Activated naive CD4-positive, alpha-beta T cell treated with anti-CD3 and anti-CD28 coated beads, Interleukin-2, amount 50 U/mL, for 24 hours (primary cell): Measurements from ENCODE around the gene ECI1.
"Not testable (repeated sequence)": the region's sequence is repeated elsewhere in the genome, so short reads cannot be mapped to it uniquely, and the experiment has no call there.

Experiments
- H3K27ac Mint-ChIP-seq: one replicate; pipeline ENCODE4 v1.8.0; 2021; ENCODE audit warnings: mild to moderate bottlenecking, mixed read lengths
- H3K27me3 Mint-ChIP-seq: one replicate; pipeline ENCODE4 v1.8.0; 2021; ENCODE audit warnings: mixed read lengths
- H3K36me3 Mint-ChIP-seq: one replicate; pipeline ENCODE4 v1.8.0; 2021; ENCODE audit warnings: mixed read lengths
- H3K4me1 Mint-ChIP-seq: one replicate; pipeline ENCODE4 v1.8.0; 2021; ENCODE audit warnings: mixed read lengths
- H3K4me3 Mint-ChIP-seq: one replicate; pipeline ENCODE4 v1.8.0; 2021; ENCODE audit warnings: mild to moderate bottlenecking, mixed read lengths
- H3K9me3 Mint-ChIP-seq: one replicate; pipeline ENCODE4 v1.8.0; 2021; ENCODE audit warnings: mixed read lengths

ECI1 gene

DNA sequence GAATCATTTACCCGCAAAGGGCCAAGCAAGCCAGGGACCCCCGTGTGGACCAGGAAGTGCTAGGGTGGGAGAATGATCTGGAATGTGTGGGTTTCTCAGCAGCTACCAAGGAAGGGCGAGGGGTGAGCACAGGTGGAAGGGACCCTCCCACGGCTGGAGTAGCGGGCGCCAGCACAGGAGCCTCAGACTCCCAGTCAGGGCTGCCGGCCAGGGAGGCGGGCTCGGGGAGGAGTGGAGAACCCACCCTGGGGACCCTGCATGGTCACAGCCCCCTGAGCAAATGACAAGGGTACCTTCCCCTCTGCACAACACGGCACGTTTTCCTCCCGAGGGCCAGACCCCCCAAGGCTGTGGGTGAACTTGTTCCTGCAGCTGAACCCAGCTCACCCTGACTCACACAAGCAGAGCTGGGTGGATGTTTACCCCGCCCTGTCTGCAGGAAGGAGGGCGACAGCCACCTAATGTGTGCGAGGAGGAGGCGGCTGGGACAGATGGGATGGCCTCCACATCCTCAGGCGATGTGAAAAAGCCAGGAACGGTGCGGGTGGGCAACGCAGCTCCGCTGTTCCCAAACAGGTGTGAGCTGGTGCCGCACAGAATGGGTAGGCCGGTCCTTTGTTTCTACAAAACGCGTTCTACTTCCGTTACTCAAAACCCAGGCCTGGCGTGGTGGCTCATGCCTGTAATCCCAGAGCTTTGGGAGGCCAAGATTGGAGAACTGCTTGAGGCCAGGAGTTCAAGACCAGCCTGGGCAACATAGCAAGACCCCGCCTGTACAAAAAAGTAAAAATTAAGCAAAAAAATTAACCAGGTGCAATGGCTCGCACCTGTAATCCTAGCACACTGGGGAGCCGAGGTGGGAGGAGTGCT lies 6.2 kb downstream of the ECI1 start:
- Mint-ChIP-seq H3K36me3 (peaks cover 2% of the 10 kb centered on the region), H3K27me3 (no peaks in the 10 kb centered on the region), H3K9me3 (no peaks in the 10 kb centered on the region), H3K4me1 (no peaks in the 10 kb centered on the region), H3K4me3 (no peak overlapping the region), H3K27ac (no peak overlapping the region)

GRCh38 chr16:2244301-2244700 lies 7.1 kb downstream of the ECI1 start:
- Mint-ChIP-seq H3K36me3 (peaks cover 2% of the 10 kb centered on the region), H3K27me3 (no peaks in the 10 kb centered on the region), H3K4me1 (no peaks in the 10 kb centered on the region), H3K4me3 (no peak overlapping the region), H3K9me3 (no peaks in the 10 kb centered on the region), H3K27ac (no peak overlapping the region)

- H3K4me3 Mint-ChIP-seq, result no peak overlapping the region
- no peaks in the 10 kb centered on the region for H3K4me1 Mint-ChIP-seq
These were observed 7.6 kb downstream of the ECI1 start for GRCh38 chr16:2243781-2244180.

GRCh38 chr16:2243031-2243528 lies 8.3 kb downstream of the ECI1 start:
- Mint-ChIP-seq H3K4me1 (no peaks in the 10 kb centered on the region), H3K27me3 (no peaks in the 10 kb centered on the region), H3K36me3 (peaks cover 2% of the 10 kb centered on the region), H3K27ac (no peak overlapping the region), H3K9me3 (no peaks in the 10 kb centered on the region), H3K4me3 (no peak overlapping the region)

More at GRCh38 chr16:2243781-2244180, 7.6 kb downstream of the ECI1 start:
- peaks cover 2% of the 10 kb centered on the region for H3K36me3 Mint-ChIP-seq
- H3K27me3 Mint-ChIP-seq, result no peaks in the 10 kb centered on the region
- H3K27ac Mint-ChIP-seq, result no peak overlapping the region
- H3K9me3 Mint-ChIP-seq, result no peaks in the 10 kb centered on the region

GRCh38 chr16:2242598-2242997 lies 8.8 kb downstream of the ECI1 start:
- no peaks in the 10 kb centered on the region for H3K9me3 Mint-ChIP-seq
- H3K27me3 Mint-ChIP-seq, result no peaks in the 10 kb centered on the region
- peaks cover 2% of the 10 kb centered on the region for H3K36me3 Mint-ChIP-seq
- H3K4me3 Mint-ChIP-seq, result no peak overlapping the region
- no peaks in the 10 kb centered on the region for H3K4me1 Mint-ChIP-seq
- no peak overlapping the region for H3K27ac Mint-ChIP-seq

- H3K27ac Mint-ChIP-seq, H3K4me3 Mint-ChIP-seq, H3K27me3 Mint-ChIP-seq, H3K4me1 Mint-ChIP-seq, H3K9me3 Mint-ChIP-seq, H3K36me3 Mint-ChIP-seq: not testable (repeated sequence)
These were observed 11.1 kb downstream of the ECI1 start for GRCh38 chr16:2240331-2240730.

GRCh38 chr16:2238838-2239675 lies 12.3 kb downstream of the ECI1 start:
- Mint-ChIP-seq H3K4me3 (no peak overlapping the region), H3K36me3 (peaks cover 2% of the 10 kb centered on the region), H3K27me3 (no peaks in the 10 kb centered on the region), H3K4me1 (no peaks in the 10 kb centered on the region), H3K9me3 (no peaks in the 10 kb centered on the region), H3K27ac (no peak overlapping the region)

DNA sequence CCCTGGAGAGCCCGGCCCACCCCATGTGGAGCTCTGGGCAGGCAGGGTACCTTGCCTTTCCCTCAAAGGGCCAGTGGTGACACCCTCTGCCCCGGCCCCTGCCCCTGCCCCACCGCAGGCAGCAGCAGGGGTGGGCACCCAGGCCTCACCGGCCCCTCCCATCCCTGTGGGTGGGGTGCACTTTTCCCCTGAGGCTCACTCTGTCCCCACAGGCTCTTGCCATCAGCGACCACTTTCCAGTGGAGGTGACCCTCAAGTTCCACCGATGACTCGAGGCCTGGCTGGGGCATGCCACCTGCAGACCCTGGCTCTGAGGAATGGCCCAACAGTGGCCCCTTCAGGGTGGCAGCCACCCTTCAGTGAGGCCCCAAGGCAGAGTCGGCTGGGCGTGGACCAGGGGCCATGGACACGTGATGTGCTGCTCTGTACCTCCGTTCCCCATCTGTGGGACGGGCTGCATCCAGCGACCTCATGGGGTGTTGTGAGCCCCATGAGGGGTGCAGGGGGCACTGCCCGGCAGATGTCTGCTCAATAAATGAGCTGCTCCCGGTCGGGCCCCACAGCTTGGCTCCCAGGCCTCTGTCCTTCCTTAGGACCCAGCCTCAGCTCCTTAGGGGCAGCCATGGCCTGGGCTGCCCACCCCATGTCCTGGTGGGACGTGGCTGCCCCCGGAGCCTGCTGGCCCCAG lies 13.1 kb downstream of the ECI1 start:
- H3K4me1 Mint-ChIP-seq, result no peaks in the 10 kb centered on the region
- H3K9me3 Mint-ChIP-seq, result no peaks in the 10 kb centered on the region
- H3K27me3 Mint-ChIP-seq, result no peaks in the 10 kb centered on the region
- no peak overlapping the region for H3K27ac Mint-ChIP-seq
- H3K36me3 Mint-ChIP-seq, result peaks cover 5% of the 10 kb centered on the region
- no peak overlapping the region for H3K4me3 Mint-ChIP-seq

DNA sequence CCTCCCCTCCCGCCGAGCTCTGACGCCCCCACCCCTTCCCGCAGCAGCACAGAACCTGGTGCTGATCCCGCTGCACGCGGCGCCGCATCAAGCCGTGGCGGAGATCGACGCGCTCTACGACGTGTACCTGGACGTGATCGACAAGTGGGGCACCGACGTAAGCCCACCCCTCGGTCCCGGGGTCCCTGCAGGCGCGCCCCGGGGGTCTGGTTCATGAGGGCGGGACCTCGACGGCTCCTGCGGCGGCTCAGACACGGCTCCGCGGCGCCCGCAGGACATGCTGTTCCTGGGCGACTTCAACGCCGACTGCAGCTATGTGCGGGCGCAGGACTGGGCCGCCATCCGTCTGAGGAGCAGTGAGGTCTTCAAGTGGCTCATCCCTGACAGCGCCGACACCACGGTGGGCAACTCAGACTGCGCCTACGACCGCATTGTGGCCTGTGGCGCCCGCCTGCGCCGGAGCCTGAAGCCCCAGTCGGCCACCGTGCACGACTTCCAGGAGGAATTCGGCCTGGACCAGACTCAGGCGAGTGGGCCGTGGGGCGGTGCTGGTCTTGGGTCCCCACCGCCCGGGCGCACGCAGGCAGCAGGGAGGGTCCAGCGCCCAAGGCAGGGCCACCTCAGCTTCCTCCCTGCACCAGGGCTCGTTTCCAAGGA lies 13.8 kb downstream of the ECI1 start:
- Mint-ChIP-seq H3K27me3 (no peaks in the 10 kb centered on the region), H3K9me3 (no peaks in the 10 kb centered on the region), H3K36me3 (peaks cover 5% of the 10 kb centered on the region), H3K27ac (no peak overlapping the region), H3K4me3 (no peak overlapping the region), H3K4me1 (no peaks in the 10 kb centered on the region)

DNA sequence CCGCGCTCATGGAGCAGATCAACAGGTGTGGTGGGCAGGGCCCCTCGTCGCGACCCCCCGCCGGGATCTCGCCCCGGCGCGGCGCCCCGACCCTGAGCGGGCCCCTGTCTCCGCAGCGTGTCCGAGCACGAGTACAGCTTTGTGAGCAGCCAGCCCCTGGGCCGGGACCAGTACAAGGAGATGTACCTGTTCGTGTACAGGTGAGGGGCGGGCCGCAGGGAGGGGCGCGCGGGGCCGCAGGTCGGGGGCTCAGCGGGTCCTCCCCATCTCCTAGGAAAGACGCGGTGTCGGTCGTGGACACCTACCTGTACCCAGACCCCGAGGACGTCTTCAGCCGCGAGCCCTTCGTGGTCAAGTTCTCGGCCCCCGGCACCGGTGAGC lies 14.3 kb downstream of the ECI1 start:
- no peak overlapping the region for H3K27ac Mint-ChIP-seq
- no peaks in the 10 kb centered on the region for H3K9me3 Mint-ChIP-seq
- no peaks in the 10 kb centered on the region for H3K4me1 Mint-ChIP-seq
- no peak overlapping the region for H3K4me3 Mint-ChIP-seq
- no peaks in the 10 kb centered on the region for H3K27me3 Mint-ChIP-seq
- peaks cover 3% of the 10 kb centered on the region for H3K36me3 Mint-ChIP-seq

GRCh38 chr16:2236337-2237101 lies 14.9 kb downstream of the ECI1 start, which contains the start of gene DNASE1L2:
TSS of gene DNASE1L2 (plus strand) at chr16:2236444. CDS start at chr16:2236817, 373 bp downstream.
- H3K4me3 Mint-ChIP-seq, result no peak within 1 kb of the TSS
- no peaks in the 10 kb centered on the region for H3K9me3 Mint-ChIP-seq
- H3K27me3 Mint-ChIP-seq, result no peaks in the 10 kb centered on the region
- H3K36me3 Mint-ChIP-seq, result peaks cover 3% of the 10 kb centered on the region
- H3K27ac Mint-ChIP-seq, result no peak within 1 kb of the TSS
- H3K4me1 Mint-ChIP-seq, result no peaks in the 10 kb centered on the region

- H3K4me3 Mint-ChIP-seq, result no peak overlapping the region
- H3K36me3 Mint-ChIP-seq, result peaks cover 3% of the 10 kb centered on the region
- H3K27ac Mint-ChIP-seq, result no peak overlapping the region
These were observed 15.6 kb downstream of the ECI1 start for GRCh38 chr16:2235695-2236336.

GRCh38 chr16:2235234-2235651 lies 16.1 kb downstream of the ECI1 start:
- H3K9me3 Mint-ChIP-seq, result no peaks in the 10 kb centered on the region
- no peaks in the 10 kb centered on the region for H3K27me3 Mint-ChIP-seq
- peaks cover 3% of the 10 kb centered on the region for H3K36me3 Mint-ChIP-seq
- no peaks in the 10 kb centered on the region for H3K4me1 Mint-ChIP-seq
- H3K27ac Mint-ChIP-seq, result no peak overlapping the region
- H3K4me3 Mint-ChIP-seq, result no peak overlapping the region

More at GRCh38 chr16:2235695-2236336, 15.6 kb downstream of the ECI1 start:
- Mint-ChIP-seq H3K4me1 (no peaks in the 10 kb centered on the region), H3K9me3 (no peaks in the 10 kb centered on the region), H3K27me3 (no peaks in the 10 kb centered on the region)

GRCh38 chr16:2234813-2235170 lies 16.6 kb downstream of the ECI1 start:
- Mint-ChIP-seq H3K27ac (no peak overlapping the region), H3K4me1 (no peaks in the 10 kb centered on the region), H3K9me3 (no peaks in the 10 kb centered on the region), H3K4me3 (no peak overlapping the region), H3K36me3 (peaks cover 5% of the 10 kb centered on the region), H3K27me3 (no peaks in the 10 kb centered on the region)
